ENCODE measurements around the gene UFL1.

The UFL1 gene

DNA sequence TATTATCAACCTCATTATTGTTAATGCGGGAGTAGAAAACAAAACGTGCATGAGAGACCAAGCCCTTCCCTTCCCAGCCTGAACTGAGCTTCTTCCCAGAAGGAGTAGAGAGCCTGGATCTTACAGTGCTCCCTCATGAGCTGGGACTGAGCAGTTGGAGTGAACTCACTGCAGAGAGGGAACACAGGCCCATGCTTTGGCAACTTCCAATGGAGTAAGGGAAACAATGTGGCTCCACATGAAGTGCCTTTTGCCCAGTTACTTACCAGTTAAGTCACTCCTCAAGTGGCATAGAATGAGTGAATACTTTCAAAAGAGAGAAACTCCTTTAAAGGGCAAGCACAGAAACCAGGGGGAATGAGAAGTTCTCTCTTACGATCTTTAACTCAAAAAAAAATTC, 53.8 kb downstream of the UFL1 start:
- no peak for DNase-seq (ENCODE audit: low spot score)

DNA sequence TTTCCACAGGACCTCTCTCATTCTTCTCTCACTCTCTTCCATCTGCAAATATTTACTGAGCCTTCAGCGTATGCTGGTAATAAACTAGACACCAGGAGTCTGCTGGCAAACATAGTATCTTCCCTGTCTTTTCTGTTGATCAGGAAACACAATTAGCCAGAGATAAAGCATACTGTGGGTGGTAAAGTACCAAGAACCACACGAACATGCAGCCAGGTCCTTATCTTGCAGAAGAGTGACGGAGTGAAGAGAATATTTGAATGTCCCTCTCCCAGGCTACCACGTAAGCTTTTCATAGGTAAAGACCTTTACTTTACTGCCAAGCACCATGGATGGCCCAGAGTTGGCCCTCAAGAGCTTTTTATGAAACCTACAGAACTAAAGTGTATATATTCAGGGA, 54.6 kb downstream of the UFL1 start:
- no peak for DNase-seq (ENCODE audit: low spot score)

DNA sequence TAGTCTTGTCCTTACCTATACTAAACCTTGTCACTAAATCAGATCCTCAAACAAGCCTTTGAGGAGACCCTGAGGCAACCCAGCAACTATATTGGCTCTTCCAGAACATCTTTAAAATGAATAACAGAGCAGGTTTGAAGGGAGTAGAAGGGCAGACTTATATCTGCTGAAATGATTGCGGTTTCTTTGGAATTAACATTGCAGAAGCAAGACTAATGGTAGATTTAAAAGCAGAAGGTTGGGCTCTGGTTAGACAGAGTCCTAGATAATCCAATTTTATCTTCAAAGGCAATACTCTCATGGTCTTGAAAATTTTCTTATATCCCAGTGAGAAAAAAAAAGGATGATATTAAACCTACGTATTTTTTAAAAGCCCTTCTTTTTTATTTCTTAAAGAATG, 60.4 kb downstream of the UFL1 start:
- no peak for DNase-seq (ENCODE audit: low spot score)

DNA sequence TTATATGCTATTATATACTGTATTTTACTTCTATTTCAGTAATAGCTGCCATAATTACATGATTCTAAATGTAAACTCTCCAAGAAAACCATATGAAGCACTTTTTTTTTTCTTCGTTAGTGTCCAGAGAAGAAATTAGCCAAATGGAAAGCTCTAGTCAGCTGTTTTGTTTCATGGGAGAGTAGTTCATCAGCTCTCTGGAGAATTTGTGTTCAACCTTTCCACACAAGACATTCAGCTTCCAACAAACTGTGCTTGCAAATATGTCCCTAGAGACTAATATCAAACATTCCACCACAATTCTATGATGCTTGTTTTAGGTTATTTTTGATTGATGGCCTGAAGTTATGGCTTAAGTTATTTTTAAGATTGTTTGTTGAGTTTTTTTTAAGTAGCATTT, 60.8 kb downstream of the UFL1 start:
- DNase-seq (ENCODE audit: low spot score) = no peak

DNA sequence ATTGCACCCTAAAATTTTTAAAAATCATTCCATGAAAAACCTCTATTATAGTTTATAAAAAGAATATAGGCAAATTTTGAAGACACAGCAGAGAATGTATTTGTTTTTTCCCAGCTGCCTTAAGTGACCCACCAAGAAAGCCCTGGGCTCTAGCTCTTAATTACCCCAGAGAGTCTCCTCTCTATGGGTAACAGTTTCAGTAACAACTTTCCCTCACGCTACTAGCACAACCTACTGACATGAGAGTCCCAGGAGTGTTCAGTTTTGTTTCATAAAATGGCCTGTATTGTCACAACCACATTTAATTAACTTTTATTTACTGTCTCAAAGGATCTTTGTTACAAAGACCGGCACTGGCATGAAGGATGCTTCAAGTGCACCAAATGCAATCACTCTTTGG, 82.8 kb downstream of the UFL1 start:
- DNase-seq (ENCODE audit: low spot score) = no peak

Data from AG20443 (cell line).